ENCODE results near the gene PLCB4.

Gene PLCB4

GRCh38 chr20:9413001-9413400 is 344.1 kb downstream of the PLCB4 start:
- DNase-seq = no peak

- no peak for DNase-seq
Observed at GRCh38 chr20:9415426-9415825, 346.5 kb downstream of the PLCB4 start.

GRCh38 chr20:9416421-9416820 is 347.5 kb downstream of the PLCB4 start:
- no peak for DNase-seq

- no peak for DNase-seq
Observed at GRCh38 chr20:9417665-9418064, 348.8 kb downstream of the PLCB4 start.

- no peak for DNase-seq
Observed at GRCh38 chr20:9422321-9423057, 353.6 kb downstream of the PLCB4 start.

- no peak for DNase-seq
Observed at GRCh38 chr20:9424551-9424950, 355.7 kb downstream of the PLCB4 start.

- no peak for DNase-seq
Observed at GRCh38 chr20:9427430-9428291, 358.8 kb downstream of the PLCB4 start.

GRCh38 chr20:9428292-9428607 is 359.4 kb downstream of the PLCB4 start:
- DNase-seq = no peak

GRCh38 chr20:9439806-9440205 is 370.9 kb downstream of the PLCB4 start:
- DNase-seq = no peak

GRCh38 chr20:9440892-9441291 is 372.0 kb downstream of the PLCB4 start:
- no peak for DNase-seq

- no peak for DNase-seq
Observed at GRCh38 chr20:9441948-9442347, 373.1 kb downstream of the PLCB4 start.

GRCh38 chr20:9442858-9443257 is 374.0 kb downstream of the PLCB4 start:
- no peak for DNase-seq

GRCh38 chr20:9444921-9445320 is 376.0 kb downstream of the PLCB4 start:
- no peak for DNase-seq

GRCh38 chr20:9447182-9447581 is 378.3 kb downstream of the PLCB4 start:
- DNase-seq = no peak

- DNase-seq = no peak
Observed at GRCh38 chr20:9453201-9453600, 384.3 kb downstream of the PLCB4 start.

GRCh38 chr20:9454791-9455190 is 385.9 kb downstream of the PLCB4 start:
- DNase-seq = no peak

- no peak for DNase-seq
Observed at GRCh38 chr20:9457136-9457535, 388.2 kb downstream of the PLCB4 start.

GRCh38 chr20:9458138-9458796 is 389.4 kb downstream of the PLCB4 start:
- DNase-seq = no peak

- DNase-seq = no peak
Observed at GRCh38 chr20:9460518-9460917, 391.6 kb downstream of the PLCB4 start.

GRCh38 chr20:9467995-9468394 is 399.1 kb downstream of the PLCB4 start:
- no peak for DNase-seq

- no peak for DNase-seq
Observed at GRCh38 chr20:9474835-9475415, 406.0 kb downstream of the PLCB4 start.

- DNase-seq = no peak
Observed at GRCh38 chr20:9475456-9475855, 406.6 kb downstream of the PLCB4 start.

- no peak for DNase-seq
Observed at GRCh38 chr20:9476174-9476573, 407.3 kb downstream of the PLCB4 start.

GRCh38 chr20:9476637-9477036 is 407.8 kb downstream of the PLCB4 start:
- no peak for DNase-seq

Measured in GF-D8 (cell line).